ENCODE data around the gene FLNB. TPM values are rescaled to one million over a fixed set of nuclear protein-coding genes. Genes with fewer than 3 reads are reported as not detected.

The FLNB gene
- total and polyA plus RNA-seq, 10 of the 15 experiments (the other 5 are each of a cell fraction or from before 2014, with no cell fraction given): 13.6 to 51.8 (median 26.4) TPM

- ChIA-PET CTCF (interaction anchor here (1.2 to 1.6 kb wide), 2 partner anchors 82 to 85 kb away, joined by 3 to 5 read pairs; no protein-coding TSS in a partner anchor), SMC1A (ENCODE audit: uncharacterized antibody, unreplicated experiment) (interaction anchor here (1.2 to 3.2 kb wide), 5 partner anchors 10 to 125 kb away, joined by 3 to 34 read pairs (median 3); partner anchors contain the start of gene FLNB), RAD21 (ENCODE audit: unreplicated experiment) (interaction anchor here (0.8 to 2.3 kb wide), 3 partner anchors 35 to 101 kb away, joined by 3 to 19 read pairs (median 4); partner anchors contain the start of gene FLNB), POLR2A (interaction anchor here (1.4 kb wide), 1 partner anchor 98 kb away, joined by 3 read pairs; no protein-coding TSS in a partner anchor)
- in situ Hi-C loops (cut with MboI) (no loop called here), intact Hi-C loops (cut with micrococcal nuclease; ENCODE audit: unreplicated experiment) (loop anchor here (5.0 kb wide), 1 partner anchor 67 kb away; no protein-coding TSS in a partner anchor)
- H3K9ac ChIP-seq (ENCODE audit: control insufficient read depth, insufficient read depth, low read length): no peak overlapping the region
- H4K20me1 ChIP-seq (ENCODE audit: control insufficient read depth, insufficient read depth): no peaks in the 10 kb centered on the region
- H3K36me3 ChIP-seq (ENCODE audit: control insufficient read depth in 2 of 2, insufficient read depth in 2 of 2, low read length in 1 of 2): peaks cover 13 to 16% of the 10 kb centered on the region in 2 experiments; a peak in 3 of 4 replicates
- WGBS (ENCODE audit: insufficient coverage, insufficient replicate concordance, low lambda C conversion rate, missing lambda C conversion rate): 85% methylated on average over 5 of the region's 5 CpGs
- H3K9me3 ChIP-seq (replicated peaks; ENCODE audit: control insufficient read depth, insufficient read depth, low read length): no peaks in the 10 kb centered on the region
- no peak overlapping the region for H2AFZ ChIP-seq (ENCODE audit: control insufficient read depth, low read depth, low read length)
- no peaks in the 10 kb centered on the region for H3K27me3 ChIP-seq (replicated peaks in 1 of 2; ENCODE audit: control insufficient read depth in 2 of 2, insufficient read depth in 2 of 2, low read length in 1 of 2)
- H3K27ac ChIP-seq (ENCODE audit: control insufficient read depth, insufficient read depth): no peak overlapping the region
- H3K79me2 ChIP-seq (ENCODE audit: control insufficient read depth, insufficient read depth, low read length): no peaks in the 10 kb centered on the region; the same call in 1 of the 2 replicates
- H3K4me3 ChIP-seq: no peak overlapping the region
- DNase-seq (ENCODE audit: low read depth, low spot score) (no peak), ATAC-seq (no peak), FAIRE-seq (no peak)
- peaks cover 13% of the 10 kb centered on the region for H3K4me1 ChIP-seq (ENCODE audit: control insufficient read depth, insufficient read depth, low read length)
- no peak for TF ChIP-seq SMARCA5 (IDR thresholded peaks at IDR 0.05)
- no peak for TF ChIP-seq MAX (IDR thresholded peaks at IDR 0.05; ENCODE audit: low read depth, low read length)
- no peak for TF ChIP-seq RFX5 (IDR thresholded peaks at IDR 0.05; ENCODE audit: low read depth, low read length)
- TF ChIP-seq ETV6 (conservative IDR thresholded peaks at IDR 0.05 in 1 of 2, IDR thresholded peaks at IDR 0.05 in 1 of 2; ENCODE audit: borderline replicate concordance in 1 of 2, low read depth in 1 of 2): no peak
- BruUV-seq (replicated peaks): no TSS peak
- no peak overlapping the region for H3K4me2 ChIP-seq (ENCODE audit: control insufficient read depth, insufficient read depth)
Measured at GRCh38 chr3:58109752-58110151, 101.5 kb downstream of the FLNB start.

All from GM12878 (cell line).